HG03135 (cell line): Measurements from ENCODE around the gene NUBP2.

Experiments used
- ATAC-seq: cut with Tn5 transposase; IDR thresholded peaks from one replicate; pipeline ENCODE4 v1.9.1; 2021; ENCODE audit warnings: mild to moderate bottlenecking, moderate library complexity; ENCODE audit not compliant: unreplicated experiment

NUBP2 gene

DNA sequence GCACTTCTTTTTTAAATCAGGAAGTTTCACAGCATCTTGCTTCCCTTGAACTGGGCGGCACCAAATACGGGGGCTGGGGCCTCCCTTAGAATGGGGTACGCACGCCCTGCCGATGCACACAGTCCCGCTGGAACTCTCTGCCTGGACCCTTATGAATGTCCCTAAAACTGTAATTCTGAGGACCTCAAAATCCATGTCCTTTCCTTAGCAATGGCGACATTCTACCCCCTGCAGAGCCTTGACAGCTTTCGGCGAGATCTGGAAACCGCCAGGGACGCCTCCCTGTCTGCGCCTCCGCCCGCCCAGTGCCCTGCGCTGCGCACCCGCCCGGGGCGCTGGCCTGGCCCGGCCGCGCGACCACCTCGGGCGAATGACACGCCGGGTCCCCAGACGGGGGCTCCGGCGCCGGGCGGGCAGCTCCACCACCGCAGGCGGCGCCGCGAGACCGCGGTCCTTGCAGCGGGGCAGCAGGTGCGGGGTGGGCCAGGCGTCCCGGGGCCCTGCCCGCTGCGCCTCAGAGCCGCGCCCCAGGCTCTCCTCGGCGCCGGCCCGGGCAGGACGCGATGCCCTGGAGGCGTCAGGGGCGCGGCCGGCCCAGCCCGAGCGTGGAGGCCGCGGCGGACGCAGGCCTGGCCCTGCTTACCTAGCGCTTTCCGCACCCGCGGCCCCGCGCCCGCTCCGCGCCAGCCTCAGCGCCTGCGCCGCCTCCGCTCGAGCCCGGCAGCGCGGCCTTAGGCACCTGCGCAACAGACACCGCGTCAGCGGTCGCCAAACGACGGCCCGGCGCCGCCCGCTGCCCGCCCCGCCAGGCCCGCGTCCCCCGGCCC, 43.3 kb downstream of the NUBP2 start:
- ATAC-seq = peak; percentile 54

DNA sequence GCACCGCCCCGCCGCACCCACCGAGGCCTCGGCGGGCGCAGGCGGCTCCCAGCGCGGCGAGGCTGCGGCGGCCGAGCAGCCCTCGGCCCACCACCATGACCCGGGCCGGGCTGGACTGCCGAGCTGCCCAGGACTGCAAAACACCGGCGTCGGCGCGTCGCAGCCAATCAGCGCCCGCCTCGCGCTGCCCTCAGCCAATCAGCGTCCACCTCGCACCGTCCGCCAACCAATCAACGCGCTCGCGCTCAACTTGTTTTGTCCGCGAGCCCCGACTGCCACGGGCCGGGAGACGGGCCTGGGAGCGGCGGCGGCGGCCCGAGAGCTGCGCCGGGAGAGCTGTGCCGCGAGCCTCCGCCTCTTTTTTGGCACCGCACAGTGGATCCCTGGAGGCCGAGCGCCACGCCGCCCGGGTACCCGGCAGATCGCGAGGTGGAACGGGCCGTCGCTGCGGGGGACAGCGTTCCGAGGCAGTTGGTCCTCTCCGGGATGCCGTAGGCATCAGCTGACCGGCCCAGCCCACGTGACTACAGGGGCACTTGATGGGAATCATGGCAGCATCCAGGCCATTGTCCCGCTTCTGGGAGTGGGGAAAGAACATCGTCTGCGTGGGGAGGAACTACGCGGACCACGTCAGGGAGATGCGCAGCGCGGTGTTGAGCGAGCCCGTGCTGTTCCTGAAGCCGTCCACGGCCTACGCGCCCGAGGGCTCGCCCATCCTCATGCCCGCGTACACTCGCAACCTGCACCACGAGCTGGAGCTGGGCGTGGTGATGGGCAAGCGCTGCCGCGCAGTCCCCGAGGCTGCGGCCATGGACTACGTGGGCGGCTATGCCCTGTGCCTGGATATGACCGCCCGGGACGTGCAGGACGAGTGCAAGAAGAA, 44.2 kb downstream of the NUBP2 start, which contains the start of the genes FAHD1 and HAGH:
Gene FAHD1 (plus strand): TSS at position 516 of the 883 bp plus-strand sequence. CDS start 33 bp downstream, at position 549.
Gene HAGH (minus strand): TSS at position 135 of the 883 bp plus-strand sequence. CDS start 38 bp downstream, at position 97.
- peak; percentile 75 for ATAC-seq

DNA sequence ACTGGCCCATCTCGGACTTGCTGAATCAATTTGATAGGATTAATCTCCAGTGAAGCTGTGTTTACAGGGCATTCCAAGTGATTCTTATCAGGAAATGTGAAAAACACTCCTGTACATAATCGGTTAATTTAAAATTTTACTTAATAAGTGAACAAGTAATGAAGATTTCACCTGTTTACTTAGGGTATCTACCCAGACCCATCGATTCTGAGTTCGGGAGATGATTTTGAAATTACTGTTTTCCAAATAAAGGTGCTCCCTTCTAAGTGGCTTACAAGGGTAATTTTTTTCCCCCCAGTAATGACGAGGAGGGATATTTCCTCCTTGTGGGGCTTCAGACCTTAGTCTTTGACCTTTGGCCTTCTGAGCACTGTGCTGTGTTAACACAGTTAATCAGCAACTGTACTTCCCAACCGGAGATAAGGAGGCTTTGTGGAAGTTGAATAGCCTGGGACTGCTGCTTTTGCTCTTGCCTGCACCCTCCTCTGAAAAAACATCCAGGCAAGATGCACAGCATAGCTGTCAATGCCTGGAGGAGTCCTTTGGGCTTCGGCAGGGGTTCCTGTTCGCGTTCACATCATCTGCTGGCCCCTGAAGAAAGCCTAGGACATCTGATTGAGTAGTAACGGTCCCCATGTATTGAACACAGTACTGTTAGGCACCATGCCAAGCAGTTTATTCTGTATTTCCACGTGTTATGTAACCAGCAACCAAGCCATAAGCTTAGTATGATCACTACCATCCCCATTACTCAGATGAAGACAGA, 46.1 kb downstream of the NUBP2 start:
- no peak for ATAC-seq

DNA sequence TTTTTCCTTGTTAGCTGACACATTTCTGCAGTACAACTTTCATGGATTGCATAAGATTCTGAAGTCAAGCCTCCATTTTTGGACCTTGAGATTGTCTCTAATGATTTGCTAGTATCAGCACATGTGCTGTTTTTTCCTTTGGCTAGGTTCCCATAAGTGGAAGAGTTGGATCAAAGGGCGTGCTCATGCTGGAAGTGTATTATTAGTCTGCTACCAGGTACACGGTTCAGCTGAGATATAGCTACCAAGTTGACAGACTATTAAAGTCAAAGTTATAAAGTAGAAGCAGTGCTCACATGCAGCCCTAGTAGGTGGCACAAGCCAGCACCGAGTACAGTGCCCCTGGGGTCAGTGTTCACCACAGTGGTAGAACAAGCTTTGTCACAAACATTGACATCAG, 47.5 kb downstream of the NUBP2 start:
- no peak for ATAC-seq

DNA sequence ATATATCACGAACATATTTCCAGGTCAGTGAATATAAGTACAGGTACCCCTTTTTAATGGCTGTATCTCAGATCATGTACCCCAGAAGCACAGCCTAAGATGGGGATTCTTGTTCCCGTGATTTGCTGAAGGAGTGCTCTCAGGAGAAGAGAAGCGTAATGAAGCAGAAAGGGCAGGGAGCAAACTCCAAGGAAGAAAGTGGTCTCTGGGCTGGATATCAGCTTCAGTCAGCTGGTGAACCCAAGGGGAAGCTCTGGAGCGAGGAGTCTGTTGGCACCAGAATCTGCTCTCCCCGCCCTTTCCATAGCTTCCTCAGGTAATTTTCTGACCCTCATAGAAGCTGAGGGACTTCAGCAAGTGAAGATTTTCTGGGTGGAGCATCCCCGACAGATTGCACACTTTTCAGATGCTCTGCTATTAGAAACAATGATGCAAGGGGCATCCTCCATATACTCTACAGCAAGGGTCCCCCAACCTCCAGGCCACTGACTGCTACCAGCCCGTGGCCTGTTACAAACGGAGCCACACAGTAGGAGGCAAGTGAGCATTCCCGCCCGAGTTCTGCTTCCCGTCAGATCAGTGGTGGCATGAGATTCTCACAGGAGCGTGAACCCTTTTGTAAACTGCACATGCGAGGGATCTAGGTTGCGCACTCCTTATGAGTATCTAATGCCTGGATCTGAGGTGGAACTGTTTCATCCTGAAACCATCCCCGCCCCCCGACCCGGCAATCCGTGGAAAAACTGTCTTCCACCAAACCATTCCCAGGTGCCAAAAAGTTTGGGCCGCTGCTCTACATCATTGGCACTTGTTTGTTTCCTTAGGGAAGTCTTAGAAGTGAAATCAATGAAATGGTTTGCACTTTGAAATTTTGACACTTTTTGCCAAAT, 48.7 kb downstream of the NUBP2 start:
- no peak for ATAC-seq

DNA sequence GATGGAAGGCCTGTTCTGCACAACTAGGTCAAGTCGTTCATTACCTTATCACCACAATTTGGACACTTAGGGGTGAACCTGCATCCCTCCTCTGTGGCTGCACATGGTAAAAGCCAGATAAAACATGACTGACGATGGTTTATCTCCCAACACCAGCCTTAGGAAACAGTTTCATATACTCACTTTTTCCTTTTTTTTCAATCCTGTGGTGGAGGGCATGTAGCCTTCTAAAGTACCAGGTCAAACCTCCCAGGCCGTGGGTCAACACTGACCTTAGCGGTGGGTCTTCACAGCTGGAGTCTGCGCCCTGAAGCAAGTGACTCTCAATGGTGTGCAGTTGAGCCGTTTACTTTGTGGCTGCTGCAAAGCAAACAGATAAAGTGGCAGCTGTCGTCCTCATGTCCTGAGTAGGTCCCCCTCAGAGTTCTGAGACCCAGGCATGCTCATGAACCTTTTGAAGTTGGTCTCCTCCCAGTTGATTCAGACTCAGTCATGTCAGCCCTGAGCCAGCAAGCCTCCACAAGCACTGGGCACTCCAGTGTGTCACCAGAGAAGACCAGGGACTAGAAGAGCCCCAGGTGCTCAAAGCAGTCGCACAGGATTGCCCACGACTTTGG, 50.2 kb downstream of the NUBP2 start:
- ATAC-seq = no peak

DNA sequence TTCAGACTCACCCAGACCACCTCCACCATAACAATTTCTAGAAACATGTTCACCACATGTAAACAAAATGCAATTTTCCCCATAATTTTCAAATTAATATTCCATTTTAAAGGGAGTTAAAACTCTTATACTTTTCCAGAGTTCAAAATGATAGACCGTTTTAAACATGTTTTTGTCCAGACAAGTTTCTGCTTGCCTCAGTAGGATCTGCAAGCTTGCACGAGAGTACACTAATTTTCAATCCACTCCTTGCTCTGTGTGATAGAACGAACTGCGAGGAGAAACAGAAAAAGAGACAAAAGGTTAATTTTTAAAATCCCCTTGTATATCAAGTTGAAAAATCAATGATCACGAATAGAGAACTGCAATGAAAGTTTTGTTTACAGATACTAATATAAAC, 51.3 kb downstream of the NUBP2 start:
- ATAC-seq = no peak
